Activated CD8-positive, alpha-beta memory T cell treated with anti-CD3 and anti-CD28 coated beads, Interleukin-2, amount 50 U/mL, for 1 hour (primary cell): ENCODE results near the gene STAT6.

Experiments
- DNase-seq: peaks from one replicate; pipeline ENCODE4 v3.0.0-alpha.2; 2020; ENCODE audit errors: extremely low read depth

The STAT6 gene

DNA sequence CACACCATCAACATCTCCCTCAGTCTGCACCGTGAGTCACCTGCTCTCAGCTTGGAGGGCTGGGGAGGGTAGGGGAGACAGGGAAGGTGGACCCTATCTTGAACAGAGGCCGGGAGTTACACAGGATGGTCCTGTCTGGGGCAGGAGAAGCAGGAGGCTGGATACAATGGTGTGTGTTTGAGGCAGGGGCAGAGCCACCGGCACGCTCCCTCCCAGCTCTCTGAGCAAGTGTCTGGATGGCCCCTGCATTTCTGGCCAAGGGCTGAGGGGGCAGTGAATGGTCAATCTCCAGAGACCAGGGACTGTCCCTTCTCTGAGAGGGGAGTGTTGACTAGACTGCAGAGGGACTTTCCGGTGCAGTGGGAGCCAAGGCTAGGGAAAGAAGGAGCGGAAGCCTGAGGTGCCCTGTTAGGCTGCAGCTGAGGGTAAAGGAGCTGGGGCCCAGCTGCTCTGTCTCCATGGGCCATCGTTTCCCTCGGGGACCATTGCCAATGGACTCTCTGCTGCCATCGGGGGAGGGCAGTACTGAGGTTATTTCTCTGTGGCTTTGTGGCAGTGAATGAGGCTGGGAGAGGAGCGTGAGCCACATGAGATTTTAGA is 34.4 kb upstream of the STAT6 start:
- DNase-seq: no peak

DNA sequence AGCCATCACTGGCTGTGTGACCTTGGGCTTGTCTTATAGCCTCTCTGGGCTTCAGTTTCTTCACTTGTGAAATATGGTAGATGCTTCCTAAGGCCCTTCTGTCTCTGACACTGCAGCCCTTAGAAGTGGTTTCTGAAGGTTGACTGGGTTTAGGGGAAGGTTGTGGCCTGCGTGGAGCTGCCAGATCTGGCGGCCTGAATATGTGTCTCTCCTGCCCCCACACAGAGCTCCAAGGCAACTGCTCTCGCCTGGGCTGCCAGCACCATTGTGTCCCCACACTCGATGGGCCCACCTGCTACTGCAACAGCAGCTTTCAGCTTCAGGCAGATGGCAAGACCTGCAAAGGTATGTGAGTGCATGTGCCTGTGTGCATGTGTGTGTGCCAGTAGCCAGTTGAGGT is 32.3 kb upstream of the STAT6 start:
- no peak for DNase-seq

DNA sequence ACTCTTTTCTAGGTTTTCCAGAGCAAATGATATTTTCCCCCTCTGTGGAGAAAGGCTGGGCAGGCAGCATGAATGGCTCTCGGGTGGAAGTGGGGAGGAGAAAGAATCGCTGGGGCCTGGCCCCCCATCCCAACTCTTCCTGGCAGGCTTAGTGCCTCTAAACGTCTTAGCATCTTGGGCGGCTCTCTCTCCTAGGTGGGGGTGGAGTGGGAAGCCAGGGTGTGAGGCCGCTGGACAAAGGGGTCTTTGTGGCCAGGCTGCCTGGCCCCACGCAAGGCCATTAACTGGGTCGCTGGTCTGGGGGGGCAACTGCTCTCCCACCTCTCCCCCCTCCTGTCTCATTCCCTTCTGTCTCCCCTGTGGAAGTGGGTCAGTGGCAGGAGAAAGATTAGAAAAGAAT is 31.6 kb upstream of the STAT6 start:
- DNase-seq: no peak

DNA sequence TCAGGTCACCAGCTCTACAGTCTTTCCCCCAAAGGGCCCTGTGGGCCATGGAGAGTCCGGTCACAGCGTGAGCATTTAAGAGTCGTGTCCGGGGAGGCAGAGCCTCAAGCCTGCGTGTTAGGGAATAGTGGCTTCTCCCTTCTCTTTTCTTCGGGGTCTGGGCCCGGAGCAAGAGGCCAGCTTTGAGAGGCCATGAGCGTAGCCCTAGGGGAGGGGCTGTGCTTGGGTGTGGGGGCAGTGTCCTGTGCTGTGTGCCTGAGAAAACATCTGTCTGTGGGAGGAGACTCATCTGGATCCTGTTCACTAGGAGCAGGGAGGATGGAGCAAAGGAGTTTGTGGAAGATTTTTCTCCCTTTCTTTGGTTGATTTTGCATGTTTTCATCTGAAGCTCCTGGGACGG is 31.0 kb upstream of the STAT6 start:
- DNase-seq: no peak

- DNase-seq: no peak
These were observed 30.1 kb upstream of the STAT6 start for GRCh38 chr12:57141249-57141648.

DNA sequence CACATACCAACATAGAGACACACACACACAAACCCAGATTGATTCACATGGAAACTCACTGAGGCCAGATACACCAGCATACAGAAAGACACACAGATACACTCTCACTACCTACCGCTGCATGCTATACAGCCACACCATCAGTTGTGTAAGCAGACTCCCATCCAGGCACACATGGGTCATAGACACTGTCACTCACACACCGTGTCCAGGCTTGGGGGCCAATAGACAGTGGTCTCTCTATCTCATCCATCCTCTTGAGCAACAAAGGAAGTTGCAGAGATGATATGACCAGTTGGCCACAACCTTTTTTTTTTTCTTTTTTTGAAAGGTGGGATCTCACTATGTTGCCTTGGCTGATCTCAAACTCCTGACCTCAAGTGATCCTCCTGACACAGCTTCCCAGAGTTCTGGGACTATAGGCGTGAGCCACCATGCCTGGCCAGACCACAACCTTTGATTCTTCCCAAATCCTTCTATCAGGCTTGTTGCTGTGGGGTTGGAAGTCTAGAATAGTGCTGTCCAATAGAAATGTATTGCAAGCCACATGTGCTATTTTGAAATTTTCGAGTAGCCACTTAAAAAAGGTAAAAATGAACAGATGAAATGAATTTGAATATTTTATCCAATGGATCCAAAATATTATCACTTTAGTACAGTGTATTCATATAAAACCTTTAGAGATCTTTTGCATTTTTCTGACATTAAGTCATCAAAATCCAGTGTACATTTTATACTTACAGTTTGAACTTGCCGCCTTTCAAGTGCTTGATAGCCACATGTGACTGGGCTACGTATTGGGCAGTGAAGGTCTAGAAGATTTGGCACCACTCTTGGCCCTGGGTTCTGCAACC is 28.9 kb upstream of the STAT6 start:
- DNase-seq: no peak

GRCh38 chr12:57138526-57139272 is 27.5 kb upstream of the STAT6 start:
- DNase-seq: no peak

DNA sequence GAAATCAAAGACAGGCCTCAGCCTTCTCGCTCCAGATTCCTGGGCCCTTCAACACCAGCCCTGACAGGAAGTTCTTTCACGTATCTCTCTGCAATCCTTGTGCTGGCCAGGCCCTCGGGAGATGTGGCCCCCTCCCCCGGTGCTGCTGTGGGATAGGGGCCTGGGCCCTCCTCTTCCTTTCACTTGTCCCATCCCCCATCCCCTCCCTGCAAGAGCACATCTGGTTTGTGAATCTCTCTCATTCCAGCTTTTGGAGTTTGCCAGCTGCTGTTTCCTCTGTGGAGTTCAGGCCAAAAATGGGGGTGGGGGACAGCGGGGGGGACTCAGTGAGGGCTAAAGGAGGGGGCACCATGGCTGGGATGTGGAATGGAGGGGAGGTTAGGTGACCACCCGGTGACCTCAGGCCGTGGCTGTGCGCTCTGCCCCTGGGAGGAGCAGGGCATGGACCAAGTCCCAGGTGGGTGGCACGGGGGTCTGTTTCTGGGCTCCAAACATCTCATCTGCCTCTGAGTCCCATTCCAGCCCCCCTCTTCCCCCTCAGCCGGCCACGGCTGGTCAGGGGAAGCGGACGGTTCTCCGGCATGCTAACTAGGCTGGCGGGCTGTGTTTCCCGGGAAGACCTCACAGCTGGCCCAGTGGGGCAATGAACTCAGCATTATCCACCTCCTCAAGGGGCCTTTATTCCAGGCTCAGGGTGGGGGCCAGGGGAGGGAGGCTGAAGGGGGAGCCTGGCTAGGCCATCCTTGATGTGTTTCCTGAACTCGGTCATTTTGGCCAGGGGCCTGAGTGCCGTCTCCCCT is 24.6 kb upstream of the STAT6 start:
- no peak for DNase-seq

- DNase-seq: no peak
These were observed 23.8 kb upstream of the STAT6 start for GRCh38 chr12:57134949-57135348.

DNA sequence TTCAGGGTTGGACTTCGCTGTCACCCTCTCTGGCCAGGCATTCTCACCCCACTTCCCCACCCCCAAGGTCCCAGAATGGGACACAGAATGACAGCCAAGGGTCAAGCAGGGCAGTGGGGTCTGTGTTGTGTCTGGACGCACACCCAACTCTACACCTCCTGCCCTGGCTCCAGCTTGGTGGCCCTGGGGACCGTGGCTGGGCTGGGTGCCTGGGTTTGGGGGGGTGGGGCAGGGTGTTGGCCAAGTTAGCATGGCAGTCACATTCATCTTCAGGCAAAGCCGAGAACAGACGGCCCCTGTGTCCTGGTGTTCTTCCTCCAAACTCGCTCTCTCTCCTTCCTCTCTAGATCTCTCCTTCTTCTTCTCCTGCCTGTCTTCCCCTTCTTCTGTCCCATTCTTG is 22.8 kb upstream of the STAT6 start:
- DNase-seq: no peak

- no peak for DNase-seq
These were observed 21.9 kb upstream of the STAT6 start for GRCh38 chr12:57133013-57133569.

- DNase-seq: no peak
These were observed 21.0 kb upstream of the STAT6 start for GRCh38 chr12:57131896-57132744.

DNA sequence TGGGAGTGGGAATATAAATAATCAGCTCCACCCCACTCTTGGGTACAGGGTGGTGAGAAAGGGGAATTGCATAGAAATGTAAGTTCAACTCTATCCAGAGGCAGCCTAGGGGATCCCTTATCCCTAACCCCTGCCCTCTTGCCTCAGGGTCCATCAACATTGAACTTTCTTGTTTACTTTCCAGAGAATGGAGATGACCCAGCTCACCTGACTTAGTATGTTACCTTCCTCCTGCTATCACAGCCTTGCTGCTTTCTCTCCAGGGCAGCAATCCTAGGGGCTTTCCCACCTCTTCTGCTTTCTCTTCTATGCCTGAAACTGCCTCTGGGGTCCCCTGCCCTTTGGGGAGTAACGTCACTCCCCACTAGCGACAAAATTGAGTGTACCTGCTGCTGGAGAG is 19.8 kb upstream of the STAT6 start:
- no peak for DNase-seq

DNA sequence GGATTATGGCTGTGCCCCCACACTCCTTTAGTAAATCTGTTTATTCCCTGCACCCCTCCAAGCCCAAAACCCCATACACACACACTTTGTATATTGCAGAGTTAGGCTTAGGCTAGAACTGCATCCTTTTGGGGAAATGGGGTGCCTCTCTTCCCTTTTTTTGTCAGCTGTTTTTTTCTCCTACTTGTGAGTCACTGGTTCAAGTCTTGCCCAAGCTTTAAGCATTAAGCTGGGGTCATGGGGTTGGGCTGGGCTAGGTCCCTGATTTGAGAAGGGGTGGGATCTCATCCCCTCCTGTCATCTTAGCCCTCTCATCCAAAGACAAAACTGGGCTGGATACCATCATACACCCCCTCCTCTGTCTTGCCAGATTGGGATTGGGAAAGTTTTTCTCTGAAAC is 18.7 kb upstream of the STAT6 start:
- no peak for DNase-seq

DNA sequence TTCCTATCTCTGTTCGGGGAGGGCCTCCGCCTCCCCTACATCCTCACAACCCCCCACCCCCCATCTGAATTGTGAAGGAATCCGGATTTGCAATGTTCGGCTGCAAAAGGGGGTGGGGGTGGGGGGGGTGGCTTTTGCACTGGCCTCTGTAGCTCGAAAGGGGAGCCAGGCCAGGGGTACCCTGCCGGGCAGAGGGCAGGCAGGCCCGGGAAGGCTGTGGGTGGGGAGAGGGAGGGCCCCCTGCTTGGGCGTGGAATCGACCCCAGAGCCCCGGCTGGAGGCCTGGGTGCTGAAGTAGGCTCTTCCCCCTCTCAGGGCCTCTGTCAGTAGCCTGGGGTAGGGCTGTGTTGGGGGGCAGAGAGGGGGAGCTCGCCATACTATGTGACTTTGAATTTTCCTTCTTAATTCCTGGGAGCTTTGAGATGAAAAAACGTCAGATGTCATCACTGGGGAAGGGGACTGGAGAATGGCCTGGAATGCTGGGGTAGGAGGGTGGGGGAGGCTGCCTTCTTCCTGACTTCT is 18.2 kb upstream of the STAT6 start:
- no peak for DNase-seq

DNA sequence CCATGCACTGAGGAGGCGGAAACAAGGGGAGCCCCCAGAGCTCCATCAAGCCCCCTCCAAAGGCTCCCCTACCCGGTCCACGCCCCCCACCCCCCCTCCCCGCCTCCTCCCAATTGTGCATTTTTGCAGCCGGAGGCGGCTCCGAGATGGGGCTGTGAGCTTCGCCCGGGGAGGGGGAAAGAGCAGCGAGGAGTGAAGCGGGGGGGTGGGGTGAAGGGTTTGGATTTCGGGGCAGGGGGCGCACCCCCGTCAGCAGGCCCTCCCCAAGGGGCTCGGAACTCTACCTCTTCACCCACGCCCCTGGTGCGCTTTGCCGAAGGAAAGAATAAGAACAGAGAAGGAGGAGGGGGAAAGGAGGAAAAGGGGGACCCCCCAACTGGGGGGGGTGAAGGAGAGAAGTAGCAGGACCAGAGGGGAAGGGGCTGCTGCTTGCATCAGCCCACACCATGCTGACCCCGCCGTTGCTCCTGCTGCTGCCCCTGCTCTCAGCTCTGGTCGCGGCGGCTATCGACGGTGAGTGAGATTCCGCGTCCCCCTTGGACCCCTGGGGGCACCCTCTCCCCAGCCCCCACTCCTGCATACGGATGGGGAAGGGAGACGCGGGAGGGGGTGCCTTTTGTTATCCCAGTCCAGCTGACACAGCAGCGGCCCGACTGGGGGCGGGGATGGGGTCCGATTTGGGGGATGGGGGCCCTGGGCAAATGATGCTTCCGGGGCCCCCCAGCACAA is 17.5 kb upstream of the STAT6 start:
- DNase-seq: no peak

DNA sequence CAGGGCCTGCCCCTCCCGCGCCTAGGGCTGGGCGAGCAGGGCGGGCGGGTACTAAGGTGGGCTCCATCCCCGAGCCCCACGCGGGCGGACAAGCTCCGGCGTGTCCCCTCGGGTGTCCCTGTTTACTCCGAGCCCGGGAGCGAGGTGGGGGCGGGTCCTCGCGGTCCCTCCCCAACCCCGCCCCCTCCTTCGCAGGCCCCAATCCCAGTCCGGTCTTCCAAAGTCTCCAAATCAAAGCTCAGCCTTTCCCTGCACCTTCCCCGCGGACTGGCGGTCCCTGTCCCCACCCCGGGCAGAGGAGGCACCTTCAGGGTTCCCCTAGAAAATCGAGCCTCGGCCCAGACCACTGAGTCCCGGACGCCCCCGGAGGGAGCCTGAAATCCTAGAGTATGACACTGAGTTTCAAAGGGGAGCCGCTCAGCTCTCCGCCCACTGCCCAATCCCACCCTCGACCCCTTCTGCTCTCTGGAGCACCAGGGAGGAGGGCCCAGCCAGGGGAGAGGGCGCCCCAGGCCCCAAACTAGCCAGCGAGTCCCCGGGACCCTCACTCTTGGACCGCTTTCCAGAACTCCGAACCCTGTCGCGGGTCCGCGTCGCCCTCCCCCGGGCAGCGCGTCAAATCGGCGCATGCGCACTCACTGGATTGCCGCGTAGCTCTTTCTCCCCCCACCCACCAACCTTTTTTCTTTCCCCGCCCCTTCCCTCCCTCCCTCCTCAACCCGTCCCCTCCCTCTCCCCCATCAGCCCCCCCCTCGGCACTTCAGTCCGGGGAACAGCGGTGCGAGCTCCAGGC is 16.8 kb upstream of the STAT6 start, which contains the start of gene LRP1:
Gene LRP1, plus strand, starts transcription at position 758 of the 793 bp plus-strand sequence. CDS start 482 bp downstream, outside the sequence.
- DNase-seq: no peak

- DNase-seq: peak; percentile 53
These were observed 16.1 kb upstream of the STAT6 start for GRCh38 chr12:57127101-57127725.
